Ovary (tissue), 3 donors: Measurements from ENCODE around the gene MGME1.

Source experiments
- EP300 ChIP-seq: sonication (generic); formaldehyde crosslinking; IDR thresholded peaks from one replicate; pipeline ENCODE4 v1.6.1; 2017; ENCODE audit warnings: antibody characterized with exemption
- POLR2A ChIP-seq: fragments of 450-650 bp; IDR thresholded peaks from one replicate; pipeline ENCODE4 v1.6.1; 2017; ENCODE audit warnings: antibody characterized with exemption, mild to moderate bottlenecking, moderate library complexity
- TF ChIP-seq, protein P1 (sequence below), 3 donors: fragments of 450-650 bp in 2 of 3; fragments of 200-600 bp in 1 of 3; IDR thresholded peaks; one replicate each; pipeline versions ENCODE4 v1.5.1 to v1.8.0; 2016 to 2022; ENCODE audit warnings: antibody characterized with exemption in 3 of 3, mild to moderate bottlenecking in 1 of 3
- donor health status: DM: no; HTN: no; CAD: no.

DNA sequence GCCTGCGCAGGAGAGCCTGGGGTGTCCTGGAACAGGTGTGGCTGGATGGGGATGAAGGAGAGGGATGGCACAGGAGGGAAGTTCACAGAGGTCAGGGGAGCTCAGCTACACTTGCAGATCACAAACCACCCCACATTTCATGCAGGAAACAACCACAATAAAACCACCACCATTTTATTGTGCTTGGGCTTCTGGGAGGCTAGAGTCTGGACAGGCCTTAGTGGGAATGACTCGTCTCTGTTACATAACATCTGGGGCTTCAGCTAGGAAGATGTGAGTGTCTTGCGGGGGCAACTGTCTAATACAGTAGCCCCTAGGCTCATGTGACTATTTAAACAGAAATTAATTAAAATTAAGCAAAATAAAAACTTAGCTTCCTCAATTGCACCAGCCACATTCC lies 33.6 kb upstream of the MGME1 start:
- no peak for TF ChIP-seq POLR2A
- TF ChIP-seq, protein P1, sequence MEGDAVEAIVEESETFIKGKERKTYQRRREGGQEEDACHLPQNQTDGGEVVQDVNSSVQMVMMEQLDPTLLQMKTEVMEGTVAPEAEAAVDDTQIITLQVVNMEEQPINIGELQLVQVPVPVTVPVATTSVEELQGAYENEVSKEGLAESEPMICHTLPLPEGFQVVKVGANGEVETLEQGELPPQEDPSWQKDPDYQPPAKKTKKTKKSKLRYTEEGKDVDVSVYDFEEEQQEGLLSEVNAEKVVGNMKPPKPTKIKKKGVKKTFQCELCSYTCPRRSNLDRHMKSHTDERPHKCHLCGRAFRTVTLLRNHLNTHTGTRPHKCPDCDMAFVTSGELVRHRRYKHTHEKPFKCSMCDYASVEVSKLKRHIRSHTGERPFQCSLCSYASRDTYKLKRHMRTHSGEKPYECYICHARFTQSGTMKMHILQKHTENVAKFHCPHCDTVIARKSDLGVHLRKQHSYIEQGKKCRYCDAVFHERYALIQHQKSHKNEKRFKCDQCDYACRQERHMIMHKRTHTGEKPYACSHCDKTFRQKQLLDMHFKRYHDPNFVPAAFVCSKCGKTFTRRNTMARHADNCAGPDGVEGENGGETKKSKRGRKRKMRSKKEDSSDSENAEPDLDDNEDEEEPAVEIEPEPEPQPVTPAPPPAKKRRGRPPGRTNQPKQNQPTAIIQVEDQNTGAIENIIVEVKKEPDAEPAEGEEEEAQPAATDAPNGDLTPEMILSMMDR (IDR thresholded peaks at IDR 0.05): no peak
- TF ChIP-seq EP300: no peak
